Activated T-cell treated with anti-CD3 and anti-CD28 coated beads, Interleukin-2, amount 50 U/mL, for 48 hours (primary cell): ENCODE data around the gene LAMTOR5.

Experiments
- DNase-seq, 2 experiments: peaks; one replicate each; pipeline ENCODE4 v3.0.0-alpha.2; 2020

LAMTOR5 gene

GRCh38 chr1:110385369-110385768, 22.1 kb downstream of the LAMTOR5 start:
- DNase-seq = no peak

- no peak for DNase-seq
Observed at GRCh38 chr1:110384581-110385321, 22.7 kb downstream of the LAMTOR5 start.

GRCh38 chr1:110383251-110383990, 24.1 kb downstream of the LAMTOR5 start:
- no peak for DNase-seq

DNA sequence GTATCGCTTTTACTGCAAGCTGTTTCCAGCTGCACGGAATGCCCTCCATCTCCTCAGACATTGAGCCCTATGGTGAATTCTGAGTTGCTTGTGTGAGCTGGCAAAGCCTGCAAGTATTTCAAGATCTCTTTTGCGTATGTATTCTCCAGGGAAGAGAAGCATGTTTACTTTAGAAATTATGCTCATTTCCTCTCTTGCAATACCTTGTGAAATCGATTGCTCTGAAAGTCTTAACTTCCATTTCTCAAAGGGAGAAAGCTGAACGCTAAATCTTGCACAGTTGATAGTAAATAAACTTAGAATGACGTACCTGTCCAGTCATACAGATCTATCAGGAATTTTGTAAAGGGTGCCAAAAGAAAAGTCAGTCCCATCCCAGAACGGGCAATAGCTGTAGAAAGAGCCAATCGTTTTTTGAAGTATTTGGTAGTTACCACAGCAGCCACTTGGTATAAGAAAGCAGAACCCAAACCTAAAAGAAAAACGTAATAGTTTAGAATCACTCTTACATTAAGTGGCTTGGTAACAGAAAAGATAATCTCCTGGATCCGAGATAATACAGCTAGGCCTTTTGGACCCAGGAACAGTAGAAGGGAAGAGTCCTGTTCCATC, 26.7 kb downstream of the LAMTOR5 start:
- no peak for DNase-seq

DNA sequence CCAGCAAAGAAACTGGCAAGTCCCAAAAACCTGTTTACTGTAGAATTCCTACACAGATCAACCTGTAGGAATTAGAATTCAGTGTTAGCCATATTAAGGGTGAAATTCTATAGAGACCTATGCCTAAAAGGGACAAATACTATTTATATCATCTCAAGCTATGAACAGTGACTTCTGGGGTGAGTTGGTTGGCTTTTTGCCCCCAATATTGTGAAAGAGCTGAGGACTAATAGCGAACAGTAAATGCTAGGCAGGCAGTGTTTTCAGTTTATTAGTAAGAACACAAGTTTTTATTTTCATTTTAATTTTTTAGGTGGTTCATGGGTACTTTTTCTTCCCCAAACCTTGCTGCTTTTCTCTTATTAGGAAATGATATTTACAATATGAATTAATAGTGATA, 32.0 kb downstream of the LAMTOR5 start:
- no peak for DNase-seq

DNA sequence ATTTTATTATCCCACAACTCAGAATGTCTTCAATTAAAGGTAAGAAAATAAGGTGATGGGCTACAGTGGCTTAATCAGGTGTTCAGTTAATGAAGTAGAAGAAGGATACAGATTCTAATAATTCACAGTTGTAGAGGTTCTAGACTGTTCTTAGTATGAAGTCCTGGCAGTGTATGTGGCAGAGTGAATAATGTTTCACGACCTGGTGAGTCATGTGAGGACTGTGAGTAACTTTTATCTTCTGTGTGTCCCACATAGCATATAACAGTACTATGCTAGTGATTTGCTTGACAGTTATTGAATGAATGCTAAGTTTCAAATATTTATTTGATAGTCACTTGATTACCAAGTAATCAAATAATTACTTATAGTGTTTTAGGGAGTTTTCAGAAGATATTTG, 36.7 kb downstream of the LAMTOR5 start:
- no peak for DNase-seq

- no peak for DNase-seq
Observed at GRCh38 chr1:110364221-110364620, 43.3 kb downstream of the LAMTOR5 start.

DNA sequence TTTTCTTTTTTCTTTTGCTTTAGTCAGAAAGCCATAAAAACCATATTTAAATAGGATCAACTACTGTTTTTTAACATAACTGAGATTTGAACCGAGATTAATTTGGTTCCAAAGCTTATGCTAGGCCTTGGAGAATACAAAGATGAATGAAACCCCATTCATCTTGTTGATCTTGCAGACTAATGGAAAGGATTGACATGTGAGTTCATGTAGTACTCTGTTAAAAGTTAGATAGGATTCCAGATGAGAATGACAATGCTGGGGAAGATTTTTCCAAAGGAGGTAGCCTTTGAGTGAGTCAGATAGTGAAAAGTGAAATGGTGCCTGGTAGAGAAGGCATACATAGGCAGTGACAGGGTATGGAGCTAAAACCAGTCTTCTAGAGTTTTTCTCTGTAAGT, 45.6 kb downstream of the LAMTOR5 start:
- DNase-seq = no peak

DNA sequence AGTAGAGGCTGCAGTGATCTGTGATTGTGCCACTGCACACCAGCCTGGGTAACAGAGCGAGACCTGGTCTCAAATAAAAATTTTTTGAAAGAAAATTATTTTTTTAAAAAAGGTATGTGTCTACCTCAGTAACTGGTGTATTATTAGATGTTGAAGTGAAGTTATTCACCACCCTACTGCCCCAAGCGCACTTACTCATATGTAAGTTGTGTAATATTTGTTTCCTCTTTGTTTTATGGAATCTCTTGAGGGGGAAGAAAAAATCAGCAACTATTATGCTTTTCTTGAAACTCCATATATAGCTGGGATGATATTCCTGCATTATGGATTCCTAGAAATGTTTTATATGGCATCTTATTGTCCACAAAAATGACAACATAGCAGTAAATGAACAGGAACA, 47.1 kb downstream of the LAMTOR5 start:
- no peak for DNase-seq

- DNase-seq = no peak
Observed at GRCh38 chr1:110356379-110356778, 51.1 kb downstream of the LAMTOR5 start.

DNA sequence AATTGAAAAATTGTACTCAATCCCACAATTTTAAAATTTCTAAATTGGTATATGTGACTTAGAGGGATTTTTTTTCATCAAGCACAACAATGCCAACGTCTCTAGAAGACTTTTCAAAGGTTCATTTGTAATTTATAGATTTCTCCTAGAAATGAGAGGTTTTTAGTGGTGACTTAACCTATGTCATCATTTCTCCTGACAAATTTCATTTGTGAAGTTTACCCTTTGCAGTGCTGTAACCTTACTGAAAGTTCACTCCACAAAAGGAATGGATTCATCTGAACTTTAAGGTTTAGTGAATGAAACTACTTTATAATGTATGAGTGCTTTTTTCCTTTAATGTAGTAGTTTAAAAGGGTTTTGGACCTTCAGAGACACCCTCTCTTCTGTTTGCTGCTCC, 52.2 kb downstream of the LAMTOR5 start:
- DNase-seq = no peak
